ENCODE measurements around the gene ENOX1. TPM values are rescaled to one million over a fixed set of nuclear protein-coding genes. Genes with fewer than 3 reads are reported as not detected.

The ENOX1 gene
- total RNA-seq, 6 experiments from 2014 or later, result 0.50 to 3.2 (median 0.64) TPM

- Mint-ChIP-seq H3K36me3 (ENCODE audit: low read depth) (no peaks in the 10 kb centered on the region), H3K4me1 (ENCODE audit: low read depth) (peaks cover 14% of the 10 kb centered on the region), H3K27me3 (ENCODE audit: insufficient read depth) (no peaks in the 10 kb centered on the region; the same call in 1 of the 2 replicates), H3K27ac (no peak overlapping the region), H3K4me3 (no peak overlapping the region), H3K9me3 (no peaks in the 10 kb centered on the region)
- no peak for TF ChIP-seq CTCF (IDR thresholded peaks at IDR 0.05)
- no peak for DNase-seq
Observed at GRCh38 chr13:43363156-43363953, 423.4 kb downstream of the ENOX1 start.

DNA sequence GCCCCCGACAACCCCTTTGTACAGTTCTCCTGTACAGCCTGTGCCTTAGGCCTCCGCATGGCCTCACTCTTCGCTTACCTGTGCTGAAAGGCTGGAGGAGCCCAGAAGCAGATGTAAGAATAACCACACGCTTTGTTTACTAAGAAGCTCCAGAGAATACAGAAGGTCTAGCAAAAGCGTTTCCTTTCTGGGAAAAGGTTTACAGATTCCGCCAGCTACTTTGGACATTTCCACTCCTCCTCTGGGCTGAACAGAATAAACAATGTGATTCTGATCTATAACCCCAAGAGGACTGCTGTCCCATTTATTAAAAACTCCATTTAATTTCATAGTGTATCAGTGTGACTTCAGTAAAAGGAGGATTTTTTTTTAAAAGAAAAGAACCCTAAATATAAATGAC lies 424.2 kb downstream of the ENOX1 start:
- H3K36me3 Mint-ChIP-seq (ENCODE audit: low read depth), result no peaks in the 10 kb centered on the region

DNA sequence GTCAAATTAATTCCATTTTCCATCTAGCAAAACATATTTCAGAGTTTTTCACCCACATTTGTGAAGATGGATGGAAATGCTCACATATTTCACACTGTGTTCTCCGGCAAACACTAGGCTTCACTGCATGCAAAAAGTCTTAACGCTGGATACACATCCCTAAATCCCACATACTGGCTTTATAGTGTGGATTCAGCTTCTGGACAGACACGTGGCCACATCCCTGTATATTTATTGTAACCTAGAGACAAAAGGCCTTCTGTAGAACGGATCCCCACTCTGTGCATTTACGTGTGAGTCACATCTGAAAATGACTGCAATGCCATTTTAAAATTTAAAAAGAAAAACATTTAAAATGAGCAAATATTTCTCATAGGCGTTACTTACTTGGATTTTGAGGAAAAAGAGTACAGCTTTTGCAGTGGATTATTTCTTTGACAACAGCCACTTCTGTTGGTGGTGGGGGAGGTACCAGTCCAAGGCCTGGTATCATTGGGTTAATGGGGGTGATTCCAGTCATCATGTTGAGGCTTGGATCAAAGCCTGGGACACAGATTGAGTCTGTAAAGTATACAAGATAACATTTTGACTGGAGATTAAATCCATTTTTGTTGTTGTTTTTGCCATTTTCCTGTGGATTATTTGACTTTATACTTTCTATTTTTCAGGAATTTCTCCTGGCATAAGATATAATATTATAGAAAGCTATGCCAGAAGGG lies 425.7 kb downstream of the ENOX1 start:
- H3K4me1 Mint-ChIP-seq (ENCODE audit: low read depth), result no peaks in the 10 kb centered on the region; the same call in 1 of the 2 replicates
- no peaks in the 10 kb centered on the region for H3K36me3 Mint-ChIP-seq (ENCODE audit: low read depth)
- no peak for TF ChIP-seq CTCF (IDR thresholded peaks at IDR 0.05)
- H3K27me3 Mint-ChIP-seq (ENCODE audit: insufficient read depth), result no peaks in the 10 kb centered on the region; the same call in 1 of the 2 replicates
- no peak overlapping the region for H3K27ac Mint-ChIP-seq
- no peaks in the 10 kb centered on the region for H3K9me3 Mint-ChIP-seq
- DNase-seq, result no peak
- H3K4me3 Mint-ChIP-seq, result no peak overlapping the region

More for the DNA sequence above, 424.2 kb downstream of the ENOX1 start:
- Mint-ChIP-seq H3K27ac (no peak overlapping the region), H3K9me3 (no peaks in the 10 kb centered on the region), H3K4me3 (no peak overlapping the region), H3K4me1 (ENCODE audit: low read depth) (peaks cover 6% of the 10 kb centered on the region), H3K27me3 (ENCODE audit: insufficient read depth) (no peaks in the 10 kb centered on the region; the same call in 1 of the 2 replicates)
- no peak for DNase-seq
- TF ChIP-seq CTCF (IDR thresholded peaks at IDR 0.05), result no peak

DNA sequence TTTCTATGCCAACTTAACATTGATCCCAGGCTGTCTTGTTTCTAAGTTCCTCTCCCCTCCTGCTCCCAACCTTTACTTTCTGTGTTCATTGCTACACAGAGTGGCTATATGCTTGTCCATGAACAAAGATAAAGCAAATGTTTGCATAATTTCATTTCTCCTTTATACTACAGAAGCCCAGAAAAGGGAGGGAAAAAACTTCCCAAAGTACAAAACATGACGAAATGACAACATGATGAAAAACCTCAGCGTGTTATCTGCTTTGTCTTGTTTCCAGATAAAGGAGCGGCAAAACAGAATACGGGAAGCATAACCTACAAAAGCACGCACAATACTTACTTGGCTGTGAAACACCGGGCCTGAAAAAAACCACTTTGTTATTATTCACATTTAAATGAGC lies 426.6 kb downstream of the ENOX1 start:
- H3K9me3 Mint-ChIP-seq, result no peaks in the 10 kb centered on the region
- no peak overlapping the region for H3K4me3 Mint-ChIP-seq
- no peak overlapping the region for H3K27ac Mint-ChIP-seq
- H3K36me3 Mint-ChIP-seq (ENCODE audit: low read depth), result no peaks in the 10 kb centered on the region
- TF ChIP-seq CTCF (IDR thresholded peaks at IDR 0.05), result no peak
- H3K27me3 Mint-ChIP-seq (ENCODE audit: insufficient read depth), result no peaks in the 10 kb centered on the region; the same call in 1 of the 2 replicates
- no peaks in the 10 kb centered on the region; the same call in 1 of the 2 replicates for H3K4me1 Mint-ChIP-seq (ENCODE audit: low read depth)
- no peak for DNase-seq

- Mint-ChIP-seq H3K27ac (no peak overlapping the region), H3K27me3 (ENCODE audit: insufficient read depth) (no peaks in the 10 kb centered on the region; the same call in 1 of the 2 replicates), H3K9me3 (no peaks in the 10 kb centered on the region), H3K4me3 (no peak overlapping the region), H3K36me3 (ENCODE audit: low read depth) (no peaks in the 10 kb centered on the region), H3K4me1 (ENCODE audit: low read depth) (no peaks in the 10 kb centered on the region; the same call in 1 of the 2 replicates)
- TF ChIP-seq CTCF (IDR thresholded peaks at IDR 0.05), result no peak
- DNase-seq, result no peak
Observed at GRCh38 chr13:43359536-43359935, 427.2 kb downstream of the ENOX1 start.
